ENCODE data around the gene SEZ6L. TPM values are rescaled to one million over a fixed set of nuclear protein-coding genes. Genes with fewer than 3 reads are reported as not detected.

SEZ6L gene
- total RNA-seq, 1 donor from 2014 or later, result 0.18 TPM

- no peak for DNase-seq (ENCODE audit: low spot score in 2 of 2, unreplicated experiment in 2 of 2)
- Mint-ChIP-seq H3K27me3 (ENCODE audit: low read depth) (peaks cover 36% of the 10 kb centered on the region), H3K4me3 (no peak overlapping the region), H3K4me1 (no peaks in the 10 kb centered on the region), H3K36me3 (no peaks in the 10 kb centered on the region), H3K27ac (no peak overlapping the region), H3K9me3 (no peaks in the 10 kb centered on the region)
- TF ChIP-seq CTCF (IDR thresholded peaks at IDR 0.05; ENCODE audit: unreplicated experiment), result no peak
Measured at GRCh38 chr22:26131589-26132154, 37.6 kb upstream of the SEZ6L start.

DNA sequence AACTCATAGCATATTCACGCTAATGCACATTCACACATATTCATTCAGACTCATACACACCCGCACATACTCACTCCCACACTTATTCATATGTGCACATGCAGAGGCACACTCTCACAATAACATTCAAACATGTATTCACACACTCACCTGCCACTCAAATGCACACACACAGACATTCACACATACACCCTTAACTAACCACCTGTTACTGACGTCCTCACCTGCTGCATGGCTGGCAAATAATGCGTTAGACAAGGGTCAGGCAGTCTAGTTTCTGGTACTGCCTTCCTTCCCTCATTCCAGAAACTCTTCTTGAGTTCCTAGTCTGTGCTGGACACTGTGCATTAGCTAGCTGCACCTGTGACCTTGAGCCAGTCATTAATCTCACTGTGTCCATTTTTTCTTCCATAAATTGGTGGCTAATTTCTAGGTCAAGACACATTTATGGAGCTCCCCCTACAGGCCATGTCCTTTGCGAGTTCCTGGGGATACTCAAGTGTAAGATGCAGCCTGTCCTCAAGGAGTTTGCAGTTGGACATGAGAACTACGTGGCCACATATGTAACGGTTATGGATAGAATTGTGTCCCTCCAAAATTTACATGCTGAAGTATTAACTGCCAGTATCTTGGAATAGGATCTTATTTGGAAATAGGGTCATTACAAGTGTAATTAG is 34.5 kb upstream of the SEZ6L start:
- DNase-seq (ENCODE audit: low spot score in 2 of 2, unreplicated experiment in 2 of 2), result no peak
- TF ChIP-seq CTCF (IDR thresholded peaks at IDR 0.05; ENCODE audit: unreplicated experiment), result peak; percentile 14
- Mint-ChIP-seq H3K4me3 (no peak overlapping the region), H3K4me1 (no peaks in the 10 kb centered on the region), H3K36me3 (no peaks in the 10 kb centered on the region), H3K27me3 (ENCODE audit: low read depth) (peaks cover 24% of the 10 kb centered on the region), H3K9me3 (no peaks in the 10 kb centered on the region), H3K27ac (no peak overlapping the region)

DNA sequence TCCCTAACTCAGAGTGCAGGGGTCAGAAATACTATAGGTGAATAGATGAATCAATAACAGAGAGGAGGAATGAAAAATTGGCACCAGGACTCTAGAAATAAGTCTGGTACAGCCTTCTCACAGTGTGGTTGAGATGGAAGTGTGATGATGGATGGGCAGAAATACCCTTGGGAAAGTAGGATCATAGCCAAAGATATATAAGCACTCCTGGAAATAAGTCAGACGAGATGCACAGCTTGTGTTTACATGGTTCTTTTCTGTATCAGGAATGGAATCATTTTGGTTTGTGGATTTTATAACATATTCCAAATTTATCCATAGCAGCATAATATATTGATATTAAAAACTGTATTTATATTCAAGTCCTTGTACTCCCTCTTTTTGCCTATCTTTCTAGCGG is 33.5 kb upstream of the SEZ6L start:
- TF ChIP-seq CTCF (IDR thresholded peaks at IDR 0.05; ENCODE audit: unreplicated experiment), result no peak
- no peak for DNase-seq (ENCODE audit: low spot score in 2 of 2, unreplicated experiment in 2 of 2)
- Mint-ChIP-seq H3K4me1 (no peaks in the 10 kb centered on the region), H3K4me3 (no peak overlapping the region), H3K9me3 (no peaks in the 10 kb centered on the region), H3K36me3 (no peaks in the 10 kb centered on the region), H3K27ac (no peak overlapping the region), H3K27me3 (ENCODE audit: low read depth) (peaks cover 26% of the 10 kb centered on the region)

GRCh38 chr22:26139310-26139709 is 30.0 kb upstream of the SEZ6L start:
- H3K36me3 Mint-ChIP-seq, result no peaks in the 10 kb centered on the region
- DNase-seq (ENCODE audit: low spot score in 2 of 2, unreplicated experiment in 2 of 2), result no peak
- no peak overlapping the region for H3K4me3 Mint-ChIP-seq
- no peak overlapping the region for H3K27ac Mint-ChIP-seq
- H3K4me1 Mint-ChIP-seq, result no peaks in the 10 kb centered on the region
- no peak for TF ChIP-seq CTCF (IDR thresholded peaks at IDR 0.05; ENCODE audit: unreplicated experiment)
- peaks cover 24% of the 10 kb centered on the region for H3K27me3 Mint-ChIP-seq (ENCODE audit: low read depth)
- H3K9me3 Mint-ChIP-seq, result no peaks in the 10 kb centered on the region

- Mint-ChIP-seq H3K36me3 (no peaks in the 10 kb centered on the region), H3K4me3 (no peak overlapping the region), H3K4me1 (no peaks in the 10 kb centered on the region), H3K27me3 (ENCODE audit: low read depth) (peaks cover 40% of the 10 kb centered on the region), H3K27ac (no peak overlapping the region), H3K9me3 (no peaks in the 10 kb centered on the region)
- DNase-seq (ENCODE audit: low spot score in 2 of 2, unreplicated experiment in 2 of 2), result no peak
- no peak for TF ChIP-seq CTCF (IDR thresholded peaks at IDR 0.05; ENCODE audit: unreplicated experiment)
Measured at GRCh38 chr22:26141831-26142230, 27.4 kb upstream of the SEZ6L start.
